Activated naive CD4-positive, alpha-beta T cell treated with Interleukin-2 at 50 U/mL for 16 hours (primary cell): Measurements from ENCODE around the gene ZNF354B.
"Not testable (repeated sequence)": the region's sequence is repeated elsewhere in the genome, so short reads cannot be mapped to it uniquely, and the experiment has no call there.

Experiments
- DNase-seq: peaks from one replicate; pipeline ENCODE4 v3.0.0-alpha.2; 2020

ZNF354B gene

DNA sequence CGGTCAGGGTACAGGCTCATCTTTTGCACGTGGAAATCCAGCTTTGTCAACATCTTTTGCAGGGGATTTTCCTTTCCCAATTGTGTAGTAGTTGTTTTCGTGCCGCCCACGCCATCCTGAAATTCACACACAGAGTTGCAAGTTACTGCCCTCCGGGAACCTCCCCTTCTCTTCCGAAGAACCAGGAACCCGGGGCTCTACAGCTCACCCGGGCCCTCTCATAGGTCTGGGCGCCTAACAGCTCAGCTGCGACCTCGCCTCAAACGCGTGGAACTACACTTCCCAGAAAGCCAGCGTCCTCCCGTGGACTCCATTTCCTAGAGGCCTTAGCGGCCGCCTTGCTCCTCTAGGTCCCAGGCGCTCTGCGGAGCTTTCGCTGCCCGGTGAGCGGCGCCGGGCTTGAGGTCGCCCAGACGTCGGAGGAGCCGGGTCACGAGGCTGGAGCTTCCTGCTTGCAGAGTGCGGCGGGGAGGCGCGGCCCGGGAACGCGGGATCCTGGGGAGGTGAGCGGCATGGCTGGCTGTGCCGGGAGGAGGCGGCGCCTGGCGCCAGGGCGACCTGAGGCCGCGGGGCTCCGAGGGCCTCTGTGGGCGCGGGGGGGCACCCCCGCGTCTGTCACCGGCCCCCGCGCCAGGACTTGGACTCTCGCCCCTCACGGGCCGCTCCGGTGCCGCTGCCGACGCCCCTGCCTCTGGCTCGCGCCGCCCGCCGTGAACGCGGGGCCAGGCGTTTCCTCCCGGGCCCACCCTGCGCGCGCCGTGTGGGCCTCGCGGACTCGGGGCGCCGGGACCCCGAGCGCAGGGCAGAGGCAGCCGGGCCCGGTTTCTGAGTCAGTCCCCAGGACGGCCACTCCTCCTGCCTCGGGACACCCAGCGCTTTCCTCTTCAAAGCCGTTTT, at the start of gene ZNF354B:
ZNF354B (plus strand) TSS at position 329 of the 897 bp plus-strand sequence. CDS start 1,095 bp downstream, outside the sequence.
- DNase-seq, result peak; percentile 85

DNA sequence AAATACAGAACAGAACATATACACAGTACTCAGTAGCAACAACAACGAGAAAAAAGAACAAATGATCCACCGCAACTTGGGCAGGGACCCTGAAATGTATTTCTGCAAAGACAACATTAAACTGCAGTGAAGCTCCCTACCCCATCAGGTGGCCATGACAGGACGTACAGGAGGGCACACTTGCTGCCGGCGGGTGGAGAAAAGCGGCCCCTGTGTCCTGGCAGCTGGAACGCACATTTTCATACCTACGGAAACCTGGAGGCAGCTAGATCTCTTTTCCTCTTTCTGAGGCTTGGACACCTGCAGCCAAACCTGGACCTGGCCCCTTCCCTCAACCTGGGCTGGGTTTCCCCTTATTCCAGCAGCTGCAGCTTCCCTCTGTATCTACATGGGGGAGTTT, 42.2 kb upstream of the ZNF354B start:
- no peak for DNase-seq

DNA sequence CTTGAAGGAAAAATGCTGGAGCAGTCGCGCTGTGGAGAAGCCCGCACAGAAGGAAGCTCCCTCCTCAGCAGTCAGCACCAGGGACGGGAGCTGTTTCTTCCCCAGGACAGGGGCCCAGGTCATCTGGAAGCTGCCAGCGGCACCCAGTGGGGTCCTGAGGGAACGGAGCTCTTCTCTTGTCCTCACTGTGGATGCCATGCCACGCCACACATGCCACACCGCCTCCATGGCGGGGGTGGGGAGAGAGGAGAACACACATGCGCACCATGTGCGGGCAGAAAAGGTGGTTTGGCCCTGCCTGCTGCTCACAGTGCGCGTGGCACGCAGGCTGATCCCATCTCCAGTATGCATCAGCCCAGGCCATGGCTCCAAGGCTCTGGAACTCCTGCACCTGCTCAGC, 41.7 kb upstream of the ZNF354B start:
- no peak for DNase-seq

DNA sequence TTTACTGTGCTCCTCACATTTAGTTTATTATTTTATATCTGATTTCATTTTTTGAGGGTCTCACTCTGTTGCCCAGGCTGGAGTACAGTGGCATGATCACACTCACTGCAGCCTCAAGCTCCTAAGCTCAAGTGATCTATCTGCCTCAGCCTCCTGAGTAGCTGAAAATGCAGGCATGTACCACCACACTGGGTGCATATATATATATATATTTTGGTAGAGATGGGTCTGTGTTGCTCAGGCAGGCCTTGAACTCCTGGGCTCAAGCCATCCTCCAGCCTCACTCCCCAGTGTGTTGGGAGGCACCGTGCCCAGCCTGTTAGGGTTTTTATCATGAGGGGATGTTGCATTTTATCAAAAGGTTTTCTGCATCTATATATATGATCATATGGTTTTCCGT, 39.8 kb upstream of the ZNF354B start:
- DNase-seq, result no peak

DNA sequence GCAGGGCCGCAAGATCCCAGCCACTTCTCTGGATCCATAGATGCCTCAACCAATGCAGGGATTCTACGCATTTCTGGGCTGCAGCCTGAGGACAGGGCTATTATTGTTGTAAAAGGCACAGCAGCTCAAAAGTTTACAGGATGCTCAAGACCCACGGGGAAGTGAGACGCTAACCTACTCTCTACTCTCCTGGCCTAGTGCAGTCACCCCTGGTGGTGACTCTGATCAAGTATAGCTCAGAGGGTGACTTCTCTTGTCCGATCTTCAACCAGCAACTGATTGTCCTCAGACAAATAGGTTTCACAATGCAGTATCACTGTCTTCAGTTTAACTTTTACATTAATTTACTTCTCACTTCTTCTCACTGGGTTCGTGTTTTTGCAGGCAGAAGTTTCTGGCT, 34.3 kb upstream of the ZNF354B start:
- no peak for DNase-seq

DNA sequence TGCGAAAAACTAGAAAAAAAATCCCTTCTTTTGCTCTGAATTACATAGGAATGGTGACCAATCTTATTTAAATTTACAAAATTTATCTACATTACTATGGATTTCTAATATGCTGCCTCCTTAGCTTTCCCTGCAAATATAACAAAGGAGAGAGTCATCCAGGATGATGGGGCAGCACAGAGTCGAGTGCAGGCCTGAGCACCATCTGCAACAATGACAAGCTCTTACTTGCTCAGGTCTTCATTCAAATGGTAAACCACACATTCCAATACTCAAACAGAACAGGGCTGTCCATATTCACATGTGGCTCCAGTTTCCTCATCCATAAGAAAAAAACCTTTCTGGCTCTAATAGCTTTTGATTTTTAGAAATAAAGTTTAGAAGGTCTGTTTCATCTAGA, 33.5 kb upstream of the ZNF354B start:
- DNase-seq, result no peak

DNA sequence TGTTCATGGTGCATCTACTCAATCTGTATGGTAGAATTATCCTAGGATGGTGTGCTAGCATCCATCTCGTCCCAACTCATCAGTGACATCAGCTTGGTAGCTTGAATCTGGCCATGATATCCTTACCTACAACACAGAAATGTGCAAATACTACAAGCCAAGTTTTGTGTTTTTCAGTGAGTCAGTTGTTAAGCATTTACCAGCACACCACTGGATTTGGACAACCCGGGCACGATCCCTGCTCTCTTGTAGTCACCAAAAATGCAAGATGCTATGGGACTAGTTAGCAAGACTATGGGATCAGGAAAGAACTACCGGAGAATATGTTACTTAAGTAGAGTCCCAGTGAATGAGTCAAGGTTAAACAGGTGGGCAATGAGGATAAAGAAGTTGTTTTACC, 32.1 kb upstream of the ZNF354B start:
- no peak for DNase-seq

DNA sequence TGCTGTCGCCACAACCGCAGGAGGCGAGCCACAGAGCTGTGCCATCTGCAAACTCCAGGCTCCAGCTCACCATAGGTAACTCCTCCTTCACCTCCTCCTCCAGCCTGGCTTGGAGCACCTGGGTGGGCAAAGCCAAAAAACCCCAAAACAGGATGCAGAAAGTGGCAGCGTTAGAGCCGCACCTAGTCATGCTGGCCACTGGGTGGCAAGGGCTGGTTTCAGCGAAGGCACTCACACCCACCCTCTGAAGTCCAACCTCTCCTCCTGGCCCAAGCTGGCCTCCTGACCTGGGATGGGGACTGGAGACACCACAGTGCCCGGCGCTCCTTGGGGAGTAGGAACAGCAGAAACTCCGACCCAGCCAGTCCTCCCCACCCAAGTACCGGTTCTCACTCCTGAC, 28.7 kb upstream of the ZNF354B start:
- no peak for DNase-seq

DNA sequence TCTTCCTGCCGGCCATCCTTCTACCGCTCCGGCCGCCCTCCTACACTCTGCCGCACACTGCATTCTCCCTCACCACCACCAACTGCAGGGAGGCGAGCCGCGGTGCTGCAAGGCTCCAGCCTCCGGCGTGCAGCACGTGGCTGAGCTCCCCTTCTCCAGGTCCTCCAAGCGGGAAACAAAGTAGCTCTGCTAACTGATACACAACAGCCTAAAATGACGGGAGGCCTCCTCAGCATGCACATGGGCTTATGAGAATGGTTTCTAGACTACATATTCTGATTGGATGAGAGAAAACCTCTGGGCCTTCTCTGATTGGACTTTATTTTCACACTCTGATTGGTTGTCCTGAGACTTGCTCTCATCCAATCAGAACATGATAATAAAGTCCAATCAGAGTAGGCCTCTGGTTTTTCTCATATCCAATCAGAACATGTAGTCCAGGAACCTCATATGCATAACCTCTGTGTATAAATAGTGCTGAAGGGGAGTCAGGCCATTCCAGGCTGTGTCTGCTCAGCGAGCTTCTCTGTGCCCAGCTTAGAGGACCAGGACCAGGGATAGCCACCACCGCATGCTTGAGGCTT, 27.0 kb upstream of the ZNF354B start:
- DNase-seq, result no peak

DNA sequence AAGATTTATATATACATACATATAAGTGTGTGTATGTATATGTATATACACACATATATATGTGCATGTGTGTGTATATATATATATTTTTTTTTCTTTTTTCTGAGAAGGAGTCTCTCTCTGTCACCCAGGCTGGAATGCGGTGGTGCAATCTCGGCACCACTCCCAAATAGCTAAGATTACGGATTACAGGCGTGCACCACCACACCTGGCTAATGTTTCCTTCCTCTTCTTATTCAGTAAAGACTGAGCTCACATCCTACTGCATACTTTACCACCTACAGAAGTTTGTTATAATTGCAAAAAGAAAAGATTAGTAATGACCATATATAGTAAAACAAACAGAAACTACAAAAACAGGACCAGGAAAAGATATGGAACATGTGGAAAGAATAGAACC, 23.1 kb upstream of the ZNF354B start:
- DNase-seq, result no peak

DNA sequence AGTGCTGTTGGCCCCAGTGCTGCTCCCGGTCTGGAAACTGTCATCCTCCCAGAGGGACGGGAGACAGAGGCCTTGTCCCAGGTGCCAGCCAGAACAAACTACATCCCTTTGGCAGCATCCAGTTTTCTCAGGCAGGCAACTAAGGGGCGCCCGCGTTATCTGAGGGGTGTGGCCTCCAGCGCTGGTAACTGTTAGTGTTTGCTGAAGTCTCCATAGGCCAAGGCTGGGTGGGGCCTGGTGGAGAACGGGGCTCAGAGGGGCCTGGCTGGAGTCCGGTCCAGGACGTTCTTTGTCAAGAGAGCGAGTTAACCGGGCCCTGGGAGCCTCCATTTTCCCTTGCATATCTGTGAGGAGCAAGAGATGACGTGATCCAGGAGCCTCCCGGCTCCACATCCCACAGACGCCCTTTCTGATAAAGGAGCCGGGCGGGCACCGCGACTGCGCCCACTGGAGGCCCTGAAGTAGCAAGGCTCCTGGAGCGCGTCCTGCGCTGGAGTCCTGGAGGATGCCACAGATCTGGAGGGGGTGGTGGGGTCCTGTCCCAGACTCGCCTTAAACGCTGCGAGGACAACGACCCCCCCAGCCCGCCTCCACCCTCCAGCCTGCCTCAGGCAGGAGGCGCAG, 20.9 kb upstream of the ZNF354B start:
- DNase-seq, result not testable (repeated sequence)

DNA sequence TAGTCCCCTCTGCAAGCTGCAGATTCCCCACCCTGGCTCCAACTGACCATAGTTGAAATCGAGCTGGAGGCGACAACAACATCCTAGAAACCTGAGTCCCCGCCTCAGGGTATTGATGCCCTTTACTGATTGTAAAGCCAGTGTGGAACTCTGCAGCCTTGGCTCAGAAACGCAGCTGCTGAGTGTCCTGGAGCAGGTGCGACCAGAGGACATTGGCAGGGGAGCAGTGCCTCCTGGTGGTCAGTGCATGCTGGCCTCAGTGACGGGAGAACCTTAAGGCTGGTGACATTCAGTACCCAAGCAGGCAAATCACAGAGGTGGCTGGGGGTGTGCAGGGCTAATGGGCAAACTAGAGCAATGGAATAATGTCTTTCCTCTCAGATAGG, 20.4 kb upstream of the ZNF354B start:
- peak; percentile 35 for DNase-seq

DNA sequence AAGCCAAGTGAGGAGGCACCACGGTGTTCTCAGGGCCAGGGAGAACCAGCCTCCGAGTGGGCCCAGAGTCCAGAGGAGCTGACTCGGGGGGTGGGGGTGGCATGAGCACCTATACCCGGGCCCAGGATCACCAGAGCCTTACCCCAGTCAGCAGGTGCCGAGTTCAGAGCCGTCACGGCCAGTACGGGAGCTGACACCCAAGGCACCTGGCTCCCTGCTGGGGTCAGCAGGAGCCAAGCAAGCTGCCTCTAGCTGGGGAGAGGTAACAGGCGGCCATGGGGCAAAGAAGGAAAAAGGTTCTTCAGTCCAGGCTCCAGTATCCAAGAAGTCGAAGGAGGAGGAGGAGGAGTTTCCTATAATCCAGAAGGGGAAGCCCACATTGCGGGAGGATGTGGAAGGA, 19.4 kb upstream of the ZNF354B start:
- DNase-seq, result not testable (repeated sequence)

DNA sequence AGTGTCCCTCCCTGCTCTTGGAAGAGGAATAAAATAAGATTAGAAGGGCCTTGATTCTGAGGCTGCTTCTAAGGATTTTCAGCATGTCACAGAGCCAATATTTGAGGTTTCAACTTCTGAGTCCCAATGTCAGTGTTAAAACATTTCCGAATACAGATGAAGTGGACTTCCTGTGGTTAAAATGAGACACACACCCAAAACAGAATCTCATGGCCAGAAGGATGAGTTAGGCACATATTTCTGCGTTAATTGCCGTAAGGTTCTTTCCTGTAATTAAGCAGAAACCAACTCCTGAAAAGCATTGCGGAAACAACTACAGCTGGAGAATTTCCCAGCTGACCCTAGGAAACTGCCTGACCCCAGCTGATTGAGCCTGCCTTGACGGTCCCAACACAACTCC, 10.4 kb upstream of the ZNF354B start:
- DNase-seq, result no peak

DNA sequence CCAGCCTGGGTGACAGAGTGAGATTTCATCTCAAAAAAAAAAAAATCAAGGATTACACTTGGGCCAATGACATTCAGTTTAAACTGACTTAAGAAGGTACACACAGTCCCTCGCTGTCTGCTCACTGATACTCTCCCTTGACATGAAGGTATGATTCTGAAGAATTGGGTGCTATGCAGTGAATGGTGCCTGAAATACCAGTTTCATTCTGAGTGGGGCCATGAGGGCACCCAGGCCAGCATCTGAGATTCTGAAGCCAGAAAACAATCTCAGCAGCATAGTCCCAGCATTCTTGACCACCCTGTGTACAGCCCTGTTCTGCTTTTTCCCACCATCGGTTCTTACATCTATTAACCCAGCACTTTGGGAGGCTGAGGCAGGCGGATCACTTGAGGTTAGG, 7.8 kb upstream of the ZNF354B start:
- DNase-seq, result no peak

DNA sequence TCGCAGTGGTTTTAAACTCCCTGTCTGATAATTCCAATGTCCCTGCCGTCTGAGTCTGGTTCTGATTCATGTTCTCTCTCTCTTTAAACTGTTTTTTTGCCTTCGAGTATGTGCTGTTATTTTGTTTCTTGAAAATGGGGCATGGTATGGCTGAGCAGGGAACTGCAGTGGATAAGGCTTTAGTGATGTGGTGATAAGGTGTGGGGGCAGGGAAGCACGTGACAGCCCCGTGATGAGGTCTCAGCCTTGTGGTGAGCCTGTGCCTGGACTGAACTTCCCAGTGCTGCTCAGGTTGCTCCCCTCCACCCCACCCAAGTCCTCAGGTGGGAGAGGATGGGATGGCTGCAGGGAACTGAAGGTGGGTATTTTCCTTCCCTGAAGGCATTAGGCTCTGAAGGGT, 5.5 kb upstream of the ZNF354B start:
- no peak for DNase-seq

DNA sequence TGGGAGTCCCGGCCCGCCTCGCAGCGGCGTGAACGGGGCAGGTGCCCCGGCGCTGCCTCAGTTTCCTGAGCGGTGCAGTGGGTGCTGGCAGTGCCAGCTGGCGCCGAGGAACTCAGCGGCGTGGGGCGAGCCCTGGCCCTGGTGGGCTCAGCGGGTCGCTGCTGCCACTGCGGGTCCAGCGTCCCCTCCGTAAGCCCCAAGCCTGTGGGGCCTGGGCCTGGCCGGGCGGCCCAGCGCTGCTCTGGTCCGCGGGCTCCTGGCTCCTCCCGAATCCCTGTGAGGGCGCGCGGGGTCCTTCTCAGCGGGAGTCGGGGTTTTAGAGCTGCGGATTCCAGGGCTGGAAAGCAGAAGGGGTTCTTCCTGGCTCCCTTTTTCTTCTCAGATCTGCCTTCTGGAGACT, 862 bp downstream of the ZNF354B start:
- DNase-seq, result not testable (repeated sequence)

DNA sequence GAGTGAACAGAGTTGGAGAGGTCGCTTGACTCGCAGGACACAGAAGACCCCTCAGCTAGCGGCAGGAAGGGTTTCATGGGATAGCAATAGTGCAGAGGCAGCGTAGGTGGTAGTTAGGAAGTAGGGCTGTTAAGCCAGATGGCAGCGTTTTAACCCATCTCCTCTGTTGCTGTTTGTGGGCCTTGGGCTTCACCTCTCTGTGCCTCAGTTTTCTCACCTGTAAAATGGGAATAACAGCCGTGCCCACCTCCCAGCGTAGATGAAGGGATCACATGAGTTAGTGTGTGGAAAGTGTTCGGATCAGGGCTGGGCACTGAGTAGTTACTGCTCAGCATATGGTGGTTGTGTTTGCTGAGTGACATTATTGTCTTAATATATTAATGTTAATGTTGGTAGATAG, 1.9 kb downstream of the ZNF354B start:
- no peak for DNase-seq

DNA sequence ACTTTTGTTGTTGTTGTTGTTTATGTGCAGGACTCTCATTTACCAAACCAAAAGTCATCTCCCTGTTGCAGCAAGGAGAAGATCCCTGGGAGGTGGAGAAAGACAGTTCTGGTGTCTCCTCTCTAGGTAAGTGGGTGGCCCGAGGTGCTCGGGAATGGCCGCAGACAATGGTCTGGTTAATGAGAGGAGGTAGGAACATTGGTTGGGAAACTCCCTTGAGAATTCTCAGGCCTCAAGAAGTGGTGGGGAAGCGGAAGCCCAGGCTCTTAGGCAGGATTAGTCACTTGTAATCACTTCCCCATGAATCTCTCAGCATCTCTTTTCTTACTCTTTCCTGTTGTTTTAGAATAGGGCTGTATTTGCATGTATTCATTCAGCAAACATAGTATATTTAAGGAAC, 7.2 kb downstream of the ZNF354B start:
- no peak for DNase-seq

DNA sequence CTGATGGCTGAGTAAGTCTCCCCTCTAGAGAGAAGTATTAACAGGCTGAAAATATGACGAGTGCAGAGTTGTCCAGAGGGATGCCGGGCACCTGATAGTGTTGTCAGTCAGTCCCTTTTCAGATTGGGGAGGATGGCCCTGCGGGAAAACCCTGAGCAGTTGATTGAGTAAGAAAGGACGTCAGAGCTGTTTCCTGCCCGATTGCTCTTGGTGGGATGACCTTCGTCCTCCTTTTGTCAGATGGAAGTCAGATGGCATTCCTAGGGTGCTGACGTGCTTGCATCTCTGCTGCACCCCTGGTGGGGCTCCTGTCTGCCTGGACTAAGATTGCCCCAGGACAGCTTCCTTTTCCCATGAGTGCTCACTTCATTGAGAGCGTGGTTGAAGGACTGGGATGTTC, 9.8 kb downstream of the ZNF354B start:
- DNase-seq, result no peak

DNA sequence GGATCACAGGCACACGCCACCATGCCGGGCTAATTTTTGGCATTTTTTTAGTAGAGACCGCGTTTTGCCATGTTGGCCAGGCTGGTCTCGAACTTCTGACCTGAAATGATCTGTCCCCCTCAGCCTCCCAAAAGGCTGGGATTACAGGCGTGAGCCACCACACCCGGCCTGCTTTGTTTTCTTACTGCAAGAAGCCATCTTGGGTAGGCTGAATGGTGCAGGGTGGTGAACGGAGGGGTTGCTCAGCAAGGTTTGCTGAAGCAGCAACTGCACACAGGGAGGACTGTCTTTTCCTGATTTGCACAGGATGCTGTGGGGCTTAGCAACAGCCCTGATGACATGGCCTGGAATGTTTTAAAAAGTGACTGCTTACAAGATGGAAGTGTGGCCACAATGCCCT, 10.7 kb downstream of the ZNF354B start:
- no peak for DNase-seq

DNA sequence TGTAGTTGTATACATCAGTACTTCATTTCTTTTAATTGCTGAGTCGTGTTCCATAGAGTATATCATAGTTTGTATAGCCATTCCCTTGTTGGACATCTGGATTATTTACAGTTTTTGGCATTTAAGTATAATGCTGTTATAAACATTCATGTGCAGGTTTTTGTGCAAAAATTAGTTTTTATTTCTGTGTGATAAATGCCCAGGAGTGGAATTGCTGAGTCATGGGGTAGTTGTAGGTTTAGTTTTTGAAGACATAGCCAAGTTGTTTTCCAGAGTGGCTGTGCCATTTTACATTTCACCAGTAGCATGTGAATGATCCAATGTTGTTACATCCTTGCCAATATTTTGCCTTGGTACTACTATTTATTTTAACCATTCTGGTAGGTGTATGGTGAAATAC, 12.5 kb downstream of the ZNF354B start:
- DNase-seq, result no peak

DNA sequence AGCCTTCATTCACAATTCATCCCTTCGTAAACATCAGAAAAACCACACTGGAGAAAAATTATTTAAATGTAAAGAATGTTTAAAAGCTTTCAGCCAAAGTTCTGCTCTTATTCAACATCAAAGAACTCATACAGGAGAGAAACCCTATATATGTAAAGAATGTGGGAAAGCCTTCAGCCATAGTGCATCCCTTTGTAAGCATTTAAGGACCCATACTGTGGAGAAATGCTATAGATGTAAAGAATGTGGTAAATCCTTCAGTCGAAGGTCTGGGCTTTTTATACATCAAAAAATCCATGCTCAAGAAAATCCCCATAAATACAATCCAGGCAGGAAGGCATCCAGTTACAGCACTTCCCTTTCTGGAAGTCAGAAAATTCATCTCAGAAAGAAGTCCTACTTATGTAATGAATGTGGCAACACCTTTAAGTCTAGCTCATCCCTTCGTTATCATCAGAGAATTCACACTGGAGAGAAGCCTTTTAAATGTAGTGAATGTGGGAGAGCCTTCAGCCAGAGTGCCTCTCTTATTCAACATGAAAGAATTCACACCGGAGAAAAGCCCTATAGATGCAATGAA, 23.5 kb downstream of the ZNF354B start:
- DNase-seq, result not testable (repeated sequence)
